ENCODE results near the gene ADRA2B.

ADRA2B gene

GRCh38 chr2:96145036-96145847 is 28.9 kb upstream of the ADRA2B start, which contains the start of gene DUSP2:
DUSP2 (minus strand) TSS chr2:96145440; CDS start chr2:96145354, 86 bp downstream.
- peak within 1 kb of the TSS; percentile 91 for H3K27ac ChIP-seq (replicated peaks)
- TF ChIP-seq, protein P1, sequence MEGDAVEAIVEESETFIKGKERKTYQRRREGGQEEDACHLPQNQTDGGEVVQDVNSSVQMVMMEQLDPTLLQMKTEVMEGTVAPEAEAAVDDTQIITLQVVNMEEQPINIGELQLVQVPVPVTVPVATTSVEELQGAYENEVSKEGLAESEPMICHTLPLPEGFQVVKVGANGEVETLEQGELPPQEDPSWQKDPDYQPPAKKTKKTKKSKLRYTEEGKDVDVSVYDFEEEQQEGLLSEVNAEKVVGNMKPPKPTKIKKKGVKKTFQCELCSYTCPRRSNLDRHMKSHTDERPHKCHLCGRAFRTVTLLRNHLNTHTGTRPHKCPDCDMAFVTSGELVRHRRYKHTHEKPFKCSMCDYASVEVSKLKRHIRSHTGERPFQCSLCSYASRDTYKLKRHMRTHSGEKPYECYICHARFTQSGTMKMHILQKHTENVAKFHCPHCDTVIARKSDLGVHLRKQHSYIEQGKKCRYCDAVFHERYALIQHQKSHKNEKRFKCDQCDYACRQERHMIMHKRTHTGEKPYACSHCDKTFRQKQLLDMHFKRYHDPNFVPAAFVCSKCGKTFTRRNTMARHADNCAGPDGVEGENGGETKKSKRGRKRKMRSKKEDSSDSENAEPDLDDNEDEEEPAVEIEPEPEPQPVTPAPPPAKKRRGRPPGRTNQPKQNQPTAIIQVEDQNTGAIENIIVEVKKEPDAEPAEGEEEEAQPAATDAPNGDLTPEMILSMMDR (IDR thresholded peaks at IDR 0.05; ENCODE audit: insufficient read depth, low read length): no peak
- TF ChIP-seq REST (IDR thresholded peaks at IDR 0.05; ENCODE audit: insufficient replicate concordance, low read depth): peak; percentile 69
- no peak for TF ChIP-seq GABPA (IDR thresholded peaks at IDR 0.05; ENCODE audit: low read depth)
- peak; percentile 63; the same call in 1 of the 2 replicates for TF ChIP-seq SPI1 (IDR thresholded peaks at IDR 0.05; ENCODE audit: borderline replicate concordance, low read depth)
- peak; percentile 96 for TF ChIP-seq POLR2AphosphoS5 (IDR thresholded peaks at IDR 0.05; ENCODE audit: low read depth)
- DNase-seq (ENCODE audit: low read depth in 1 of 2, low spot score in 1 of 2): peak; percentile 90 to 92

DNA sequence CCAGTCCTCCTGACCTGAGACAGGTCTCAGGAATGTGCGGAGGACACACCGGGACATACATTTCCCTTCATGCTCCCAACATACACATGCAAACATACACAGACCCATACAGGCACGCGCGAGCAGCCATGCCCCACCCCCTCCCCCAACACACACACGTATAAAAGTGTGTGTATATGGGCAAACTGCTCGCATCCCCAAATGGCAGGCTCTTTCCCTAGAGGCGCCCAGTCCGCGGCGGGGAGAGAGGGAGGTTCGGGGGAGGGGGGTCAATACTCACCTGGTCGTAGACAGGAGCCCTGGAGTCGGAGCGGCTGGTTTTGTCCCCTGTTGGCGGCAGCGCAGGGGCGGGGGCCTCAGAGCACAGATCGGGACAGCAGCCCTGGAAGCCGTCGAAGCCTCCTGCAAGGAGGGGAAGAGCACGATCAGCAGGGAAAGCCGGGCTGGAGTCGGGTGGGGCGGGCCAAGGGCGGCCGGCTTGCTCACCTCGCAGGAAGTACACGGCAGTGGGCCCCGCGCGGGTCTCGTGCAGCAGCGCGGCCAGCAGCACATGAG is 28.2 kb upstream of the ADRA2B start:
- peak overlapping the region; percentile 58 for H3K4me3 ChIP-seq (replicated peaks; ENCODE audit: insufficient read depth, low read length)
- TF ChIP-seq SPI1 (IDR thresholded peaks at IDR 0.05; ENCODE audit: borderline replicate concordance, low read depth): no peak
- TF ChIP-seq POLR2AphosphoS5 (IDR thresholded peaks at IDR 0.05; ENCODE audit: low read depth): no peak
- no peak for TF ChIP-seq GABPA (IDR thresholded peaks at IDR 0.05; ENCODE audit: low read depth)
- no peaks in the 10 kb centered on the region for H3K27me3 ChIP-seq (ENCODE audit: insufficient read depth, poor library complexity, severe bottlenecking)
- no peak for DNase-seq (ENCODE audit: low read depth in 1 of 2, low spot score in 1 of 2)
- H3K27ac ChIP-seq (replicated peaks): peak overlapping the region; percentile 91

More at GRCh38 chr2:96145036-96145847, 28.9 kb upstream of the ADRA2B start, which contains the start of gene DUSP2:
- Histone ChIP-seq H3K27me3 (ENCODE audit: insufficient read depth, poor library complexity, severe bottlenecking) (no peaks in the 10 kb centered on the region), H3K4me3 (replicated peaks; ENCODE audit: insufficient read depth, low read length) (peak within 1 kb of the TSS; percentile 58)

DNA sequence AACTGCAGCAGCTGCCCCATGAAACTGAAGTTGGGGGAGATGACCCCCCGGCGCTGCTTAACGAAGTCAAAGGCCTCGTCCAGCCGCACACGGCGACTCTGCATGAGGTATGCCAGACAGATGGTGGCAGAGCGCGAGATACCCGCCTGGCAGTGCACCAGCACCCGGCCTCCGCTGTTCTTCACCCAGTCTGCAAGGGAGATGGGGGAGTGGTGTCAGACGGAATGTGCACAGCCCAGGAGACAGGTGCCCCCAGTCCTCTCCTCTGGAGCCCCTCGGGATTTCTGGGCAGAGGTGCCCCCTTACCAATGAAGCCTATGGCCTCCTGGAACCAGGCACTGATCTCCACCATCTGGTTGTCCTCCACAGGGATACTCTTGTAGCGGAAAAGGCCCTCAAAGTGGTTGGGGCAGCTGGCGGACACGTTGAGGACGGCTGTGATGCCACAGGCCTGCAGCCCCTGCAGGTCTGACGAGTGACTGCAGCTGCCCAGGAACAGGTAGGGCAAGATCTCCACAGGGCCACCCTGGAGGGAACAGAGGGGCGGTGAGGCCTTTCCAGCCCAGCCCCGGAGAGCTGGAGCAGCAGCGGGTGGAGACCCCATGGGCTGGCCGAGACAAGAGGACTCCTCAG is 27.6 kb upstream of the ADRA2B start:
- no peak for TF ChIP-seq GABPA (IDR thresholded peaks at IDR 0.05; ENCODE audit: low read depth)
- TF ChIP-seq, protein P1 (IDR thresholded peaks at IDR 0.05; ENCODE audit: insufficient read depth, low read length): peak; percentile 12
- Histone ChIP-seq H3K27ac (replicated peaks) (peak overlapping the region; percentile 91), H3K4me3 (replicated peaks; ENCODE audit: insufficient read depth, low read length) (peak overlapping the region; percentile 58), H3K27me3 (ENCODE audit: insufficient read depth, poor library complexity, severe bottlenecking) (no peaks in the 10 kb centered on the region)
- peak in 1 of 2 experiments; percentile 49 for DNase-seq (ENCODE audit: low read depth in 1 of 2, low spot score in 1 of 2)

DNA sequence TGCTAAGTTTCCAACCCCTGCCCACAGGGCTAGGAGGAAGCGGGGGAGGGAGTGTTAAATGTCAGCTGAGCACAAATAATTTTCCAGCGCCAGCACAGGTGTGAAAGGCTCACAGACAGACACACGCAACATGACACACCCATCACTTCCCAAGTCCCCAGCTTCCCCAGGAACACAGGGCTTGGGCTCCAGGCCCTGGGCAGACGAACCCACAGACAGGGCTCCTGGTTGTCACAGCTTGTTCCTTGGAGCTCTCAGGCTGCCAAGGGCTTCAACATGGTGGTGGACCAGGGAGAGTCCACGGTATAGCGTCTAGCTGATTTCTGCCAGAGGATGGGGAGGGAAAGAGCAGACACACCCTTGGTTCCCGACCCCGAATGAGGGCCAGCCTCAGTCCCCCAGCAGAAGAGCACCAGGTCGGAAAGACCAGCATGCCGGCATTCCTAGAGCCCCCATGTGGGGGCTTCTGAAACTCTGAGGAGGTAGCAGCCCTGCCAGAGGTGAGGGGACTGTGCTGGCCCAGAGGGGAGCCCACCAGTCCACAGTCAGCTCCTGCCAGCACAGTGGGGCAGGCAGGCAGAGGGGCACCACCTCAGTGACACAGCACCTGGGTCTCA is 27.0 kb upstream of the ADRA2B start:
- no peaks in the 10 kb centered on the region for H3K27me3 ChIP-seq (ENCODE audit: insufficient read depth, poor library complexity, severe bottlenecking)
- H3K27ac ChIP-seq (replicated peaks): no peak overlapping the region; the same call in 1 of the 2 replicates
- no peak for DNase-seq (ENCODE audit: low read depth in 1 of 2, low spot score in 1 of 2)
- peak overlapping the region; percentile 58 for H3K4me3 ChIP-seq (replicated peaks; ENCODE audit: insufficient read depth, low read length)
- TF ChIP-seq SPI1 (IDR thresholded peaks at IDR 0.05; ENCODE audit: borderline replicate concordance, low read depth) (no peak), GABPA (IDR thresholded peaks at IDR 0.05; ENCODE audit: low read depth) (no peak)
- TF ChIP-seq, protein P1 (IDR thresholded peaks at IDR 0.05; ENCODE audit: insufficient read depth, low read length): no peak

Measured in HL-60 (cell line).